SK-N-SH (cell line): ENCODE results near the gene HACE1. TPM values are rescaled to one million over a fixed set of nuclear protein-coding genes. Genes with fewer than 3 reads are reported as not detected.

Experiments used
- CTCF ChIA-PET: fragments of 300-600, 350-600 bp; formaldehyde crosslinking; extraction: SDS; loops from one replicate; lab custom pipeline; 2021; lab: Yijun Ruan, JAX
- POLR2A ChIA-PET: fragments of 350-600 bp; sonication (Branson Sonifier 250); formaldehyde crosslinking; extraction: SDS; loops from one replicate; lab custom pipeline; 2020; ENCODE audit warnings: antibody characterized with exemption, inconsistent platforms; lab: Yijun Ruan, JAX
- DNase-seq: peaks from one replicate; pipeline ENCODE4 v3.0.0; 2012
- H2AFZ ChIP-seq: fragments of 200-600 bp; sonication (generic); 2 replicates; pipeline ENCODE4 v1.8.1; 2016; ENCODE audit warnings: antibody characterized with exemption, mild to moderate bottlenecking, low read depth
- H3F3A ChIP-seq: fragments of 200-600 bp; sonication (generic); replicated peaks from 2 replicates; pipeline ENCODE3; 2016; ENCODE audit warnings: antibody characterized with exemption, mild to moderate bottlenecking; ENCODE audit not compliant: insufficient read depth
- H3K27ac ChIP-seq, 2 experiments: fragments of 200-500 bp in 1 of 2; fragments of 200-600 bp in 1 of 2; sonication (Bioruptor generic) in 1 of 2; sonication (generic), shearing (Covaris generic) in 1 of 2; 2 replicates each; pipeline versions ENCODE4 v1.5.1 to v1.6.1; 2014 to 2016; ENCODE audit warnings: low read depth in 2 of 2, inconsistent platforms in 1 of 2, low read length in 1 of 2, mild to moderate bottlenecking in 1 of 2, mixed read lengths in 1 of 2
- H3K27me3 ChIP-seq: fragments of 200-600 bp; sonication (generic), shearing (Covaris generic); 2 replicates; pipeline ENCODE4 v1.6.1; 2016; ENCODE audit warnings: mixed run types; ENCODE audit not compliant: insufficient read depth
- H3K36me3 ChIP-seq, 2 experiments: fragments of 200-500 bp in 1 of 2; fragments of 200-600 bp in 1 of 2; sonication (Bioruptor generic) in 1 of 2; sonication (generic) in 1 of 2; replicated peaks in 1 of 2; 2 replicates each; pipeline versions ENCODE3 to v1.5.1; 2014 to 2016; ENCODE audit warnings: low read length in 1 of 2, mild to moderate bottlenecking in 1 of 2; ENCODE audit not compliant: insufficient read depth in 2 of 2, control insufficient read depth in 1 of 2
- H3K4me1 ChIP-seq, 2 experiments: fragments of 200-500 bp in 1 of 2; fragments of 200-600 bp in 1 of 2; sonication (Bioruptor generic) in 1 of 2; sonication (generic), shearing (Covaris generic) in 1 of 2; 2 replicates each; pipeline versions ENCODE4 v1.5.1 to v1.6.1; 2014 to 2016; ENCODE audit warnings: low read depth in 1 of 2, low read length in 1 of 2, mixed run types in 1 of 2; ENCODE audit not compliant: insufficient read depth in 2 of 2, control insufficient read depth in 1 of 2
- H3K4me2 ChIP-seq: fragments of 200-600 bp; sonication (generic), shearing (Covaris generic); 2 replicates; pipeline ENCODE4 v1.6.1; 2017; ENCODE audit warnings: mixed run types
- H3K4me3 ChIP-seq, 2 experiments: fragments of 200-500 bp in 1 of 2; fragments of 200-600 bp in 1 of 2; sonication (Bioruptor generic) in 1 of 2; sonication (generic), shearing (Covaris generic) in 1 of 2; 2 replicates each; pipeline versions ENCODE4 v1.5.1 to v1.8.1; 2014 to 2016; ENCODE audit warnings: low read depth in 2 of 2, inconsistent platforms in 1 of 2, low read length in 1 of 2, mild to moderate bottlenecking in 1 of 2, mixed read lengths in 1 of 2, moderate library complexity in 1 of 2
- H3K79me2 ChIP-seq: fragments of 200-600 bp; sonication (generic); 2 replicates; pipeline ENCODE4 v1.8.1; 2017; ENCODE audit warnings: mild to moderate bottlenecking; ENCODE audit not compliant: insufficient read depth
- H3K9ac ChIP-seq: fragments of 200-600 bp; sonication (generic); 2 replicates; pipeline ENCODE4 v1.6.1; 2017; ENCODE audit warnings: mixed run types
- H3K9me2 ChIP-seq: fragments of 200-600 bp; sonication (generic); 2 replicates; pipeline ENCODE4 v1.6.1; 2017; ENCODE audit warnings: mixed run types
- H3K9me3 ChIP-seq: fragments of 200-600 bp; sonication (generic); 2 replicates; pipeline ENCODE4 v1.6.1; 2017; ENCODE audit warnings: mixed run types, mild to moderate bottlenecking, moderate library complexity
- H4K20me1 ChIP-seq: fragments of 200-600 bp; sonication (generic); 2 replicates; pipeline ENCODE4 v1.6.1; 2017; ENCODE audit warnings: mild to moderate bottlenecking, mixed run types; ENCODE audit not compliant: insufficient read depth
- EZH2phosphoT487 ChIP-seq: fragments of 200-600 bp; sonication (generic); IDR thresholded peaks from 2 replicates; pipeline ENCODE4 v1.6.1; 2017; ENCODE audit warnings: low read depth, mixed run types, mild to moderate bottlenecking, antibody characterized with exemption, moderate library complexity, borderline replicate concordance
- FOSL2 ChIP-seq: IDR thresholded peaks from 2 replicates; pipeline ENCODE4 v1.4.0; 2012; ENCODE audit warnings: low read depth, mild to moderate bottlenecking, moderate library complexity, borderline replicate concordance
- GATA2 ChIP-seq: sonication (generic); formaldehyde crosslinking; IDR thresholded peaks from 2 replicates; pipeline ENCODE4 v1.5.0; 2020; ENCODE audit warnings: mild to moderate bottlenecking, missing genetic modification reagents
- MXI1 ChIP-seq: IDR thresholded peaks from 2 replicates; pipeline ENCODE4 v1.6.1; 2012; ENCODE audit warnings: mild to moderate bottlenecking, low read depth, low read length, improper control_type of control experiment
- NFIC ChIP-seq: IDR thresholded peaks from 2 replicates; pipeline ENCODE4 v1.4.0; 2012; ENCODE audit warnings: borderline replicate concordance
- RCOR1 ChIP-seq: fragments of 150-350 bp; IDR thresholded peaks from 2 replicates; pipeline ENCODE4 v1.6.1; 2017; ENCODE audit warnings: antibody characterized with exemption, low read length
- TAF1 ChIP-seq: IDR thresholded peaks from 2 replicates; pipeline ENCODE4 v1.6.1; 2012; ENCODE audit warnings: low read depth, mild to moderate bottlenecking, low read length, moderate library complexity, borderline replicate concordance
- TCF12 ChIP-seq: IDR thresholded peaks from 2 replicates; pipeline ENCODE4 v1.4.0; 2012
- TEAD4 ChIP-seq: IDR thresholded peaks from 2 replicates; pipeline ENCODE4 v1.4.0; 2012; ENCODE audit warnings: mild to moderate bottlenecking, borderline replicate concordance; ENCODE audit not compliant: insufficient read depth
- YY1 ChIP-seq: IDR thresholded peaks from 2 replicates; pipeline ENCODE4 v1.4.0; 2012; ENCODE audit warnings: low read depth, mild to moderate bottlenecking
- WGBS: methylation state at CpG from one replicate; pipeline ENCODE4 v1.1.6; 2017; ENCODE audit warnings: low lambda C conversion rate; 5-methylcytosine and 5-hydroxymethylcytosine counted together
- polyA plus RNA-seq, 3 experiments: library from polyadenylated mRNA; depleted of rRNA; stranded (reverse); fragments of >200 nt; gene quantifications; 2 replicates each; pipeline ENCODE4 v1.2.3, GENCODE V29; 2012
- TF ChIP-seq, protein P1 (sequence below): IDR thresholded peaks from 2 replicates; pipeline ENCODE4 v1.6.1; 2012; ENCODE audit warnings: mild to moderate bottlenecking, low read depth, low read length, moderate library complexity
- TF ChIP-seq, protein P2 (sequence below): fragments of 150-350 bp; IDR thresholded peaks from 2 replicates; pipeline ENCODE4 v1.6.1; 2016; ENCODE audit warnings: mild to moderate bottlenecking, low read depth, low read length
- TF ChIP-seq, protein P3 (sequence below): fragments of 150-350 bp; IDR thresholded peaks from 2 replicates; pipeline ENCODE4 v1.6.1; 2017; ENCODE audit warnings: antibody characterized with exemption, low read length, low read depth, borderline replicate concordance
- TF ChIP-seq, protein P4 (sequence below): IDR thresholded peaks from 2 replicates; pipeline ENCODE4 v1.4.0; 2012; ENCODE audit warnings: low read depth, borderline replicate concordance

The HACE1 gene
- polyA plus RNA-seq, 1 of the 3 experiments (the other 2 are of a cell fraction): 6.2 TPM

DNA sequence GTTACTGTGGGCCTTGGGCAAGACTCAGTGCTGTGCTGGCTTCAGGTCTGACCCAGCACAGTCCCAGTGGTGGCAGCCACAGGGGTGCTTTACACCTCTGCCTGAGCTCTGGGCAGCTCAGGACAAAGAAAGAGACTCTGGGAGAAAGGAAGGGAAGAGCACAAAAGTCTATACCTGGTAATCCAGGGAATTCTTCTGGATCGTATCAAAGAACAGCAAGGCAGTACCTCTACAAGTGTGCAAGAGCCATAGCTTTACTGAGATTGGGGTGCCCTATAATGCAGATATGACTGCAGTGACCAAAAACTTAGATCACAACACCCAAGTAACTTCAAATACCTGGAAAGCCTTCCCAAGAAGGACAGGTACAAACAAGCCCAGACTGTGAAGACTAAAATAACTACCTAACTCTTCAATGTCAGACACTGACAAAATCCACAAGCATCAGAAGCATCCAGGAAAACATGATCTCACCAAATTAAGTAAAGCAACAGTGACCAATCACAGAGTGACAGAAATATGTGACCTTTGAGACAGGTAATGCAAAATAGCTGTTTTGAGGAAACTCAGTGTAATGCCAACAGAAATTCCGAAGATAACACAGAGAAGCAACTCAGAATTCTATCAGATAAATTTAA lies 49.3 kb upstream of the HACE1 start (continued):
- TF ChIP-seq, protein P1, sequence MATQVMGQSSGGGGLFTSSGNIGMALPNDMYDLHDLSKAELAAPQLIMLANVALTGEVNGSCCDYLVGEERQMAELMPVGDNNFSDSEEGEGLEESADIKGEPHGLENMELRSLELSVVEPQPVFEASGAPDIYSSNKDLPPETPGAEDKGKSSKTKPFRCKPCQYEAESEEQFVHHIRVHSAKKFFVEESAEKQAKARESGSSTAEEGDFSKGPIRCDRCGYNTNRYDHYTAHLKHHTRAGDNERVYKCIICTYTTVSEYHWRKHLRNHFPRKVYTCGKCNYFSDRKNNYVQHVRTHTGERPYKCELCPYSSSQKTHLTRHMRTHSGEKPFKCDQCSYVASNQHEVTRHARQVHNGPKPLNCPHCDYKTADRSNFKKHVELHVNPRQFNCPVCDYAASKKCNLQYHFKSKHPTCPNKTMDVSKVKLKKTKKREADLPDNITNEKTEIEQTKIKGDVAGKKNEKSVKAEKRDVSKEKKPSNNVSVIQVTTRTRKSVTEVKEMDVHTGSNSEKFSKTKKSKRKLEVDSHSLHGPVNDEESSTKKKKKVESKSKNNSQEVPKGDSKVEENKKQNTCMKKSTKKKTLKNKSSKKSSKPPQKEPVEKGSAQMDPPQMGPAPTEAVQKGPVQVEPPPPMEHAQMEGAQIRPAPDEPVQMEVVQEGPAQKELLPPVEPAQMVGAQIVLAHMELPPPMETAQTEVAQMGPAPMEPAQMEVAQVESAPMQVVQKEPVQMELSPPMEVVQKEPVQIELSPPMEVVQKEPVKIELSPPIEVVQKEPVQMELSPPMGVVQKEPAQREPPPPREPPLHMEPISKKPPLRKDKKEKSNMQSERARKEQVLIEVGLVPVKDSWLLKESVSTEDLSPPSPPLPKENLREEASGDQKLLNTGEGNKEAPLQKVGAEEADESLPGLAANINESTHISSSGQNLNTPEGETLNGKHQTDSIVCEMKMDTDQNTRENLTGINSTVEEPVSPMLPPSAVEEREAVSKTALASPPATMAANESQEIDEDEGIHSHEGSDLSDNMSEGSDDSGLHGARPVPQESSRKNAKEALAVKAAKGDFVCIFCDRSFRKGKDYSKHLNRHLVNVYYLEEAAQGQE: no peak
- TF ChIP-seq, protein P2, sequence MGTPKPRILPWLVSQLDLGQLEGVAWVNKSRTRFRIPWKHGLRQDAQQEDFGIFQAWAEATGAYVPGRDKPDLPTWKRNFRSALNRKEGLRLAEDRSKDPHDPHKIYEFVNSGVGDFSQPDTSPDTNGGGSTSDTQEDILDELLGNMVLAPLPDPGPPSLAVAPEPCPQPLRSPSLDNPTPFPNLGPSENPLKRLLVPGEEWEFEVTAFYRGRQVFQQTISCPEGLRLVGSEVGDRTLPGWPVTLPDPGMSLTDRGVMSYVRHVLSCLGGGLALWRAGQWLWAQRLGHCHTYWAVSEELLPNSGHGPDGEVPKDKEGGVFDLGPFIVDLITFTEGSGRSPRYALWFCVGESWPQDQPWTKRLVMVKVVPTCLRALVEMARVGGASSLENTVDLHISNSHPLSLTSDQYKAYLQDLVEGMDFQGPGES: no peak

DNA sequence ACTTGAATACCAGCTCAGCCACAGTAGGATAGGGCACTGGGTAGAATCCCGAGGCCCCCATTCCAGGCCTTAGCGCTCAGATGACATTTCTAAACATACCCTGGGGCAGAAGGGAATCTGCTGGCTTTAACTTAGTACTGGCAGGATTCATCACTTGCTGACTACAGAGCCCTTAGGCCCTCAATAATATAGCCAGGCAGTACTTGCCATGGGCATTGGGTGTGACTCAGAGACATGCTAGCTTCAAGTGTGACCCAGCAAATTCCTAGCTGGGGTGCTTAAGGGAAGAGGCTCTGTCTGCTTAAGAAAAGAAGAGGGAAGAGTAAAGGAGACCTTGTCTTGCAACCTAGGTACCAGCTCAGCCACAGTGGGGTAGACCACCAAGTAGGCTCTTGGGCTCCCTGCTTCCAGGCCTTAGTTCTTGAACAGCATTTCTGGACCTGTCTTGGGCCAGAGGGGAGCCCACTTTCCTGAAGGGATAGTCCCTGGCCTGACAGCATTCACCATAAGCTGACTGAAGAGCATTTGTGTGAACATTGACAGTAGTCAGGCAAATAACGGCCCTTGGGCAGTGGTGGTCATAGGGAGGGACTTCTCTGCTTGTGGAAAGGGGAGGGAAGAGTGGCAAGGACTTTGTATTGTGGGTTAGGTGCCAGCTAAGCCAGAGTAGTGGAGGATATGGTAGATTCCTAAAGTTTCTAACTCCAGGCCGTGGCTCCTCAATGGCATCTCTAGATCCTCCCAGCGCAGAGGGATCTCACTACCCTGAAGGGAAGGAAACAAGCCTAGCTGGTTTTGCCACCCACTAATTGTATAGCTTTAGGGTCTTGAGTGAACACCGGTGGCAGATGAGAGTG lies 48.5 kb upstream of the HACE1 start:
- Histone ChIP-seq H3F3A (no peaks in the 10 kb centered on the region), H3K9me3 (no peaks in the 10 kb centered on the region), H3K27me3 (no peaks in the 10 kb centered on the region), H3K36me3 (no peaks in the 10 kb centered on the region), H2AFZ (no peak overlapping the region), H3K4me3 (no peak overlapping the region), H3K27ac (no peak overlapping the region), H3K4me1 (no peaks in the 10 kb centered on the region), H3K79me2 (no peaks in the 10 kb centered on the region), H3K4me2 (no peak overlapping the region), H3K9me2 (no peaks in the 10 kb centered on the region), H3K9ac (no peak overlapping the region), H4K20me1 (no peaks in the 10 kb centered on the region)
- ChIA-PET POLR2A (no interaction called here), CTCF (interaction anchor here (1.0 to 1.4 kb wide), 3 partner anchors 11 to 32 kb away, joined by 3 to 5 read pairs (median 5); no protein-coding TSS in a partner anchor)
- 65% methylated on average over 3 of the region's 6 CpGs for WGBS
- no peak for DNase-seq
- TF ChIP-seq FOSL2: no peak
- TF ChIP-seq TCF12: no peak
- TF ChIP-seq EZH2phosphoT487: no peak
- TF ChIP-seq NFIC: no peak
- TF ChIP-seq MXI1: no peak
- TF ChIP-seq TEAD4: no peak
- TF ChIP-seq GATA2 (CRISPR knock-in tag): no peak
- TF ChIP-seq YY1: no peak
- no peak for TF ChIP-seq TAF1
- TF ChIP-seq, protein P3, sequence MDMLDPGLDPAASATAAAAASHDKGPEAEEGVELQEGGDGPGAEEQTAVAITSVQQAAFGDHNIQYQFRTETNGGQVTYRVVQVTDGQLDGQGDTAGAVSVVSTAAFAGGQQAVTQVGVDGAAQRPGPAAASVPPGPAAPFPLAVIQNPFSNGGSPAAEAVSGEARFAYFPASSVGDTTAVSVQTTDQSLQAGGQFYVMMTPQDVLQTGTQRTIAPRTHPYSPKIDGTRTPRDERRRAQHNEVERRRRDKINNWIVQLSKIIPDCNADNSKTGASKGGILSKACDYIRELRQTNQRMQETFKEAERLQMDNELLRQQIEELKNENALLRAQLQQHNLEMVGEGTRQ: no peak
- TF ChIP-seq, protein P2: no peak
- TF ChIP-seq, protein P1: no peak
- TF ChIP-seq, protein P4, sequence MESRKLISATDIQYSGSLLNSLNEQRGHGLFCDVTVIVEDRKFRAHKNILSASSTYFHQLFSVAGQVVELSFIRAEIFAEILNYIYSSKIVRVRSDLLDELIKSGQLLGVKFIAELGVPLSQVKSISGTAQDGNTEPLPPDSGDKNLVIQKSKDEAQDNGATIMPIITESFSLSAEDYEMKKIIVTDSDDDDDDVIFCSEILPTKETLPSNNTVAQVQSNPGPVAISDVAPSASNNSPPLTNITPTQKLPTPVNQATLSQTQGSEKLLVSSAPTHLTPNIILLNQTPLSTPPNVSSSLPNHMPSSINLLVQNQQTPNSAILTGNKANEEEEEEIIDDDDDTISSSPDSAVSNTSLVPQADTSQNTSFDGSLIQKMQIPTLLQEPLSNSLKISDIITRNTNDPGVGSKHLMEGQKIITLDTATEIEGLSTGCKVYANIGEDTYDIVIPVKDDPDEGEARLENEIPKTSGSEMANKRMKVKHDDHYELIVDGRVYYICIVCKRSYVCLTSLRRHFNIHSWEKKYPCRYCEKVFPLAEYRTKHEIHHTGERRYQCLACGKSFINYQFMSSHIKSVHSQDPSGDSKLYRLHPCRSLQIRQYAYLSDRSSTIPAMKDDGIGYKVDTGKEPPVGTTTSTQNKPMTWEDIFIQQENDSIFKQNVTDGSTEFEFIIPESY: no peak
- TF ChIP-seq RCOR1: no peak
